ENCODE data around the gene NUP133.
A peak's percentile ranks its signal among the peaks of the same experiment; 100 is the strongest.

NUP133 gene

GRCh38 chr1:229507951-229508822 is at the start of gene NUP133:
TSS of gene NUP133 (minus strand) at chr1:229508341. CDS start at chr1:229508249, 92 bp downstream.
- in situ Hi-C loops (cut with HindIII; ENCODE audit: low pct_unique_long_range_greater_than_20kb, low sequenced_read_pairs) = no loop called here
- TF ChIP-seq JUND (IDR thresholded peaks at IDR 0.05; ENCODE audit: low read depth) = no peak
- DNase-seq (ENCODE audit: low read depth in 1 of 2, low spot score in 1 of 2) = peak; percentile 92 to 99

GRCh38 chr1:229557200-229557850 is 49.2 kb upstream of the NUP133 start:
- DNase-seq (ENCODE audit: low read depth in 1 of 2, low spot score in 1 of 2) = no peak
- no peak for TF ChIP-seq JUND (IDR thresholded peaks at IDR 0.05; ENCODE audit: low read depth)
- in situ Hi-C loops (cut with HindIII; ENCODE audit: low pct_unique_long_range_greater_than_20kb, low sequenced_read_pairs) = no loop called here

- TF ChIP-seq JUND (IDR thresholded peaks at IDR 0.05; ENCODE audit: low read depth) = no peak
- in situ Hi-C loops (cut with HindIII; ENCODE audit: low pct_unique_long_range_greater_than_20kb, low sequenced_read_pairs) = no loop called here
- DNase-seq (ENCODE audit: low read depth in 1 of 2, low spot score in 1 of 2) = no peak
Measured at GRCh38 chr1:229554886-229555621, 46.9 kb upstream of the NUP133 start.

- in situ Hi-C loops (cut with HindIII; ENCODE audit: low pct_unique_long_range_greater_than_20kb, low sequenced_read_pairs) = no loop called here
- no peak for TF ChIP-seq JUND (IDR thresholded peaks at IDR 0.05; ENCODE audit: low read depth)
- no peak for DNase-seq (ENCODE audit: low read depth in 1 of 2, low spot score in 1 of 2)
Measured at GRCh38 chr1:229553621-229554130, 45.5 kb upstream of the NUP133 start.

GRCh38 chr1:229552732-229553131 is 44.6 kb upstream of the NUP133 start:
- no peak for TF ChIP-seq JUND (IDR thresholded peaks at IDR 0.05; ENCODE audit: low read depth)
- DNase-seq (ENCODE audit: low read depth in 1 of 2, low spot score in 1 of 2) = no peak
- in situ Hi-C loops (cut with HindIII; ENCODE audit: low pct_unique_long_range_greater_than_20kb, low sequenced_read_pairs) = no loop called here

- in situ Hi-C loops (cut with HindIII; ENCODE audit: low pct_unique_long_range_greater_than_20kb, low sequenced_read_pairs) = no loop called here
- DNase-seq (ENCODE audit: low read depth in 1 of 2, low spot score in 1 of 2) = no peak
- TF ChIP-seq JUND (IDR thresholded peaks at IDR 0.05; ENCODE audit: low read depth) = no peak
Measured at GRCh38 chr1:229550812-229551567, 42.8 kb upstream of the NUP133 start.

GRCh38 chr1:229547542-229547941 is 39.4 kb upstream of the NUP133 start:
- in situ Hi-C loops (cut with HindIII; ENCODE audit: low pct_unique_long_range_greater_than_20kb, low sequenced_read_pairs) = no loop called here
- DNase-seq (ENCODE audit: low read depth in 1 of 2, low spot score in 1 of 2) = no peak
- TF ChIP-seq JUND (IDR thresholded peaks at IDR 0.05; ENCODE audit: low read depth) = no peak

- in situ Hi-C loops (cut with HindIII; ENCODE audit: low pct_unique_long_range_greater_than_20kb, low sequenced_read_pairs) = no loop called here
- DNase-seq (ENCODE audit: low read depth in 1 of 2, low spot score in 1 of 2) = no peak
- no peak for TF ChIP-seq JUND (IDR thresholded peaks at IDR 0.05; ENCODE audit: low read depth)
Measured at GRCh38 chr1:229544587-229544986, 36.4 kb upstream of the NUP133 start.

GRCh38 chr1:229539863-229540506 is 31.8 kb upstream of the NUP133 start:
- DNase-seq (ENCODE audit: low read depth in 1 of 2, low spot score in 1 of 2) = no peak
- TF ChIP-seq JUND (IDR thresholded peaks at IDR 0.05; ENCODE audit: low read depth) = no peak
- in situ Hi-C loops (cut with HindIII; ENCODE audit: low pct_unique_long_range_greater_than_20kb, low sequenced_read_pairs) = no loop called here

GRCh38 chr1:229538945-229539344 is 30.8 kb upstream of the NUP133 start:
- in situ Hi-C loops (cut with HindIII; ENCODE audit: low pct_unique_long_range_greater_than_20kb, low sequenced_read_pairs) = no loop called here
- TF ChIP-seq JUND (IDR thresholded peaks at IDR 0.05; ENCODE audit: low read depth) = no peak
- no peak for DNase-seq (ENCODE audit: low read depth in 1 of 2, low spot score in 1 of 2)

- DNase-seq (ENCODE audit: low read depth in 1 of 2, low spot score in 1 of 2) = no peak
- in situ Hi-C loops (cut with HindIII; ENCODE audit: low pct_unique_long_range_greater_than_20kb, low sequenced_read_pairs) = no loop called here
- TF ChIP-seq JUND (IDR thresholded peaks at IDR 0.05; ENCODE audit: low read depth) = no peak
Measured at GRCh38 chr1:229537894-229538293, 29.8 kb upstream of the NUP133 start.
